ENCODE results near the gene TBX4.
"Not testable (repeated sequence)": the region's sequence is repeated elsewhere in the genome, so short reads cannot be mapped to it uniquely, and the experiment has no call there.

TBX4 gene

DNA sequence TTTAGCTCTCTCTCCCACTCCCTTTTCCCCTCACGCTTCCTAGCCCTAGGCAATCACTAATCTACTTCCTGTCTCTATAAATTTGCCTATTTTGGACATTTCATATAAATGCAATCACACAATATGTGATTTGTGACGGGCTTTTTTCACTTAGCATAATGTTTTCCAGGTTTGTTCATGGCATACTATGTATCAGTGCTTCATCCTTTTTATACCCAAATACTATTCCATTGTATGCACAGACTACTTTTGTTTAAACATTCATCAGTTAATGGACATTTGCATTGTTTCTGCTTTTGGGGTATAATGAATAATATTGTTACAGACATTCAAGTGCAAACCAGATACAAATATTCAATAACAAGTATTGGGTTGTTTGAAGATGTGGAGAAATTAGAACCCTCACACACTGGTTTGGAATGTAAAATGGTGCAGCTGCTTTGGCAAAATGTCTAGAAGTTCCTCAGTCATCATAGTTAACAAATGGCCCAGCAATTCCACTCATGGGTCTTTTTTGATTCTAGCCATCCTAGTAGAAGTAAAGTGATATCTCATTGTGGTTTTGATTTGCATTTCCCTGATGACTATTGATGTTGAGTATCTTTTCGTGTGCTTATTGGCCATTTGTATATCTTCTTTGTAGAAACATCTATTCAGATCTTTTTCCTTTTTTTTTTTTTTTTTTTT, 67.7 kb downstream of the TBX4 start:
- DNase-seq (ENCODE audit: low read depth in 2 of 2, low spot score in 1 of 2) = no peak

DNA sequence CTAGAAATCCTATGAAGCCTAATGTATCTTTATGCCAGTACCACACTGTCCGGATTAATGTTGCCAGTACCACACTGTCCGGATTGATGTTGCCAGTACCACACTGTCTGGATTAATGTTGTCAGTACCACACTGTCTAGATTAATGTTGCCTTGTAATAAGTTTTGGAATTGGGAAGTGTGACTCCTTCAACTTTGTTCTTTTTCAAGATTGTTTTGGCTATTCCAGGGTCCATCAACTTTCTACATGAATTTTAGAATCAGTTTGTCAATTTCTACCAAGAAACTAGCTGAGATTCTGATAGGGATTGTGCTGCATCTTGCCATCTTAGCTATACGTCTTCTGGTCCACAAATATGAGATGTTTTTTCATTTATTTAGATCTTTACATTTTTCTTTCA, 68.7 kb downstream of the TBX4 start:
- no peak for DNase-seq (ENCODE audit: low read depth in 2 of 2, low spot score in 1 of 2)

DNA sequence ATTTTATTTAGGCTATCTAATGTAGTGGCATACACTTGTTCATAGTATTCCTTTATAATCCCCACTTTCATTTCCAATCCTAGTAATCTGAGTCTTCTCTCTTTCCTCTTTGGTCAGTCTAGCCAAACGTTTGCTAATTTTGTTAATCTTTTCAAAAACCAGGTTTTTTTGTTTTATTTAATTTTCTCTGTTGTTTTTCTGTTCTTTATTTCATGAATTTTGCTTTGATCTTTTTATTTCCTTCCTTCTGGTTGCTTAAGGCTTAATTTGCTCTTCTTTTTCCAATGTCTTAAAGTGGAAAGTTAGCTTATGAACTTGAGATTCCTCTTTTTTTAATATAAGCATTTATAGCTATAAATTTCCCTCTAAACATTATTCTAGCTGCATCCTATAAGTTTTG, 69.9 kb downstream of the TBX4 start:
- no peak for DNase-seq (ENCODE audit: low read depth in 2 of 2, low spot score in 1 of 2)

DNA sequence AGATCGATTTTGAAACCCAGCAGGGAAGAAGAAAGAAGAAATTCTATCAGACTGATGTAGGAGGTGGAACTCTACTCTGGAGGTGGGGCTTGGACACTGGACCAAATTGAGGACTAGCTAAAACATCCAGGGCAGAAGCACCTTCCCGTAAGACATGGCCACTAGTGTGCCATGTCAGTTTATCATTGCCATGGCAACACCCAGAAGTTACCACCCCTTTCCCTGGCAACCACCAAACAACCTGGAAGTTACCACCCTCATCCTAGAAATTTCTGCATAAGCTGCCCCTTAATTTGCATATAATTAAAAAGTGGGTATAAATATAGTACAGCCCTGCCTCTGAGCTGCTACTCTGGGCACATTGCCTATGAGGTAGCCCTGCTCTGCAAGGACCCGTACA, 72.1 kb downstream of the TBX4 start:
- no peak for DNase-seq (ENCODE audit: low read depth in 2 of 2, low spot score in 1 of 2)

DNA sequence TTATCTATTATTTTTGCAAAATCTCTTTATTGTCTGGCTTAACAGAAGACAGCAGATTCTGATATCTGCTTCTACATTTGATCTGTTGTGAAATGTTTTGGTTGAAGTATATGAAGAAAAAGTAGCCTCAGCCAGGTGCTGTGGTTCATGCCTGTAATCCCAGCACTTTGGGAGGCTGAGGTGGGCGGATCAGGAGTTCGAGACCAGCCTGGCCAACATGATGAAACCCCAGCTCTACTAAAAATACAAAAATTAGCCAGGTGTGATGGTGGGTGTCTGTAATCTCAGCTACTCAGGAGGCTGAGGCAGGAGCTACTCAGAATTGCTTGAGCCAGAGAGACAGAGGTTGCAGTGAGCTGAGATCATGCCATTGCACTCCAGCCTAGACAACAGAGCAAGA, 75.2 kb downstream of the TBX4 start:
- DNase-seq (ENCODE audit: low read depth in 2 of 2, low spot score in 1 of 2) = not testable (repeated sequence)

- no peak for DNase-seq (ENCODE audit: low read depth in 2 of 2, low spot score in 1 of 2)
Measured at GRCh38 chr17:61528171-61528570, 75.9 kb downstream of the TBX4 start.

GRCh38 chr17:61531223-61531622, 79.0 kb downstream of the TBX4 start:
- no peak for DNase-seq (ENCODE audit: low read depth in 2 of 2, low spot score in 1 of 2)

DNA sequence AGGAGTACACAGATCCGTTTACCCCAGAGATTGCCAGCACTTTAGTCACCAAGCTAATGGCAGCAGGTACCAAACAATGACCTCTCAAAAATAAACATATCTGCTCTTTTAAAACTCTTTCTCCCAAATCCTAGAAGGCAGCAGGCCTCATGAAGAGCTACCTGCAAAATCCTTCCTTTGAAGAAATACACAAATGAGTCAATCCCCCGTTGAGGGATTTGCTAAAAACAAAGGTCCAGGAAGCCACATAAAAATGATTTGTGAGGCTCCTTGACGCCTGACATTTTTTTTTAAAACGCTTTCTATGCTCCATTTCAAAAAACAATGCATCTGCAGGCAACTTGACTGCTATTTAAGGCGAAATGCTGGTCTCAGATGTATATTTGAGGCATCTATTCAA, 80.6 kb downstream of the TBX4 start:
- no peak for DNase-seq (ENCODE audit: low read depth in 2 of 2, low spot score in 1 of 2)

DNA sequence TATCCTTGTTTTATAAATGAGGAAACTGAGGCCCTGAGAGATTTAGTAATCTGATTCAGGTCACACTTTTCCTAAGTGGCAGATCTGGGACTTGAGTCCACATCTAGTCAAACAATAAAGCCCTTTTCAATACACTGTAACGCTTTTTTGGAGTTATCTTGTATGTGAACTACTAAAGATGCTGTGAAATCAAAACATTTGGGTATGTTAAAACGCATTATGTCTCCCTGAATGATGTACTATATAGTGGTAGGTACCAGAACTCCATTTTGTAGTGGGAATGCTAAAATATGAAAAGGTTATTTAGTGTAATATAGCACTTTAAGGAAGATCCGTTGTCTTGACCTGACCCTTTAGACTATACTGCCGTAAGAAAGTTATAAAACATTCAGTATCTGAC, 81.6 kb downstream of the TBX4 start:
- DNase-seq (ENCODE audit: low read depth in 2 of 2, low spot score in 1 of 2) = no peak

DNA sequence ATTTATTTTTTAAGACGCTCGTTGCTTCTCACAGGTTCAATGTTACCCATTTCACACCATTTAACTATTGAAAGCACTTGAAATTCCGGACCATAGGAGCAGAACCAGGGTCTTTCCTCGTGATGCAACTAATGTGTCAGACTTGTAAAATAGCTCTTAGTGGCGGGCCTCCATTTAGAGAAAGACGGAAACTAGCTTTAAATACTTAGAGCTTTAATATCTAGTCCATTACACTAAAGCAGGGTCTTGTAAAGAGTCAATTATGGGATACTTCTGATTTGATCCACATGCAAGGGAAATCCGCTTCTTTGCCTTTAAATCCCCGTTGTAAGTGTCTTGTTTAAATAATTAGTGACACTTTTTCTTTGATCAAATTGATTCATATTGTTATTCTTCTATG, 82.2 kb downstream of the TBX4 start:
- no peak for DNase-seq (ENCODE audit: low read depth in 2 of 2, low spot score in 1 of 2)

Measured in stimulated activated CD8-positive, alpha-beta memory T cell treated with anti-CD3 and anti-CD28 coated beads, Interleukin-4, amount 100 ng/mL, for 4 hours (primary cell).